Measurements from ENCODE around the gene APOBEC4. TPM values are rescaled to one million over a fixed set of nuclear protein-coding genes. Genes with fewer than 3 reads are reported as not detected.

APOBEC4 gene
- total and polyA plus RNA-seq, 9 of the 15 experiments (the other 6 are each of a cell fraction or from before 2014, with no cell fraction given): not detected

DNA sequence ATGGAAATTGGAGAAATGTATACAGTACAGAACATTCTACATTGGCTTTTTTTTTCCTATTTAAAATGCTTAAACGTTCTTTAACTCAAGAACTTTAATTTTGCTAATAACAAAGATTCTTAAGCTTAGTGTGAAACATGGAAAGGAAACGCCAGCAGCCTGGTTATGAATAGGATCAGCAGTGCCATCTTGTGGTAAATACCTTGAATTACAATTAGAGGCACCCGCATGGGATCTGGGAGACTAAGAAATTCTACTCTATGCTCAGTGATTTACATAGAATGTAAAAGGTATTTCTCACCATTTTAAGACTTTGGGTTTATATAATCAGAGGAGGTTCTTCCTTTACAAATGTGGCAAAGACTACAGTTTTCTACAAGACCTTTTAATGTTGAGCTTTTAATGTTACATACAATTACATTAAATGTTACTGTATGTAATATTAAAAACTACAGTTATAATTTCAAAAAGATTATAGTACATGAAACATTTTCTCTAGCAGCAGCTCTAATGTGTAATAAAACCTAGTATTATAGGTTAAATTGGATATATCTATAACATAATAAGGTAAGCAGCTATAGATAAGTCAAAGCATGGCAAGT lies 32.1 kb upstream of the APOBEC4 start (continued):
- TF ChIP-seq EGR1 (conservative IDR thresholded peaks at IDR 0.05): no peak
- no peak for TF ChIP-seq HDAC2 (IDR thresholded peaks at IDR 0.05)
- TF ChIP-seq, protein P1, sequence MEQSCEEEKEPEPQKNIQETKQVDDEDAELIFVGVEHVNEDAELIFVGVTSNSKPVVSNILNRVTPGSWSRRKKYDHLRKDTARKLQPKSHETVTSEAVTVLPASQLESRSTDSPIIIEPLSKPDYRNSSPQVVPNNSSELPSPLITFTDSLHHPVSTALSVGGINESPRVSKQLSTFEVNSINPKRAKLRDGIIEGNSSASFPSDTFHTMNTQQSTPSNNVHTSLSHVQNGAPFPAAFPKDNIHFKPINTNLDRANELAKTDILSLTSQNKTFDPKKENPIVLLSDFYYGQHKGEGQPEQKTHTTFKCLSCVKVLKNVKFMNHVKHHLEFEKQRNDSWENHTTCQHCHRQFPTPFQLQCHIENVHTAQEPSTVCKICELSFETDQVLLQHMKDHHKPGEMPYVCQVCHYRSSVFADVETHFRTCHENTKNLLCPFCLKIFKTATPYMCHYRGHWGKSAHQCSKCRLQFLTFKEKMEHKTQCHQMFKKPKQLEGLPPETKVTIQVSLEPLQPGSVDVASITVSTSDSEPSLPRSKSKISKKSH (CRISPR knock-in tag; IDR thresholded peaks at IDR 0.05): no peak
- TF ChIP-seq, protein P2, sequence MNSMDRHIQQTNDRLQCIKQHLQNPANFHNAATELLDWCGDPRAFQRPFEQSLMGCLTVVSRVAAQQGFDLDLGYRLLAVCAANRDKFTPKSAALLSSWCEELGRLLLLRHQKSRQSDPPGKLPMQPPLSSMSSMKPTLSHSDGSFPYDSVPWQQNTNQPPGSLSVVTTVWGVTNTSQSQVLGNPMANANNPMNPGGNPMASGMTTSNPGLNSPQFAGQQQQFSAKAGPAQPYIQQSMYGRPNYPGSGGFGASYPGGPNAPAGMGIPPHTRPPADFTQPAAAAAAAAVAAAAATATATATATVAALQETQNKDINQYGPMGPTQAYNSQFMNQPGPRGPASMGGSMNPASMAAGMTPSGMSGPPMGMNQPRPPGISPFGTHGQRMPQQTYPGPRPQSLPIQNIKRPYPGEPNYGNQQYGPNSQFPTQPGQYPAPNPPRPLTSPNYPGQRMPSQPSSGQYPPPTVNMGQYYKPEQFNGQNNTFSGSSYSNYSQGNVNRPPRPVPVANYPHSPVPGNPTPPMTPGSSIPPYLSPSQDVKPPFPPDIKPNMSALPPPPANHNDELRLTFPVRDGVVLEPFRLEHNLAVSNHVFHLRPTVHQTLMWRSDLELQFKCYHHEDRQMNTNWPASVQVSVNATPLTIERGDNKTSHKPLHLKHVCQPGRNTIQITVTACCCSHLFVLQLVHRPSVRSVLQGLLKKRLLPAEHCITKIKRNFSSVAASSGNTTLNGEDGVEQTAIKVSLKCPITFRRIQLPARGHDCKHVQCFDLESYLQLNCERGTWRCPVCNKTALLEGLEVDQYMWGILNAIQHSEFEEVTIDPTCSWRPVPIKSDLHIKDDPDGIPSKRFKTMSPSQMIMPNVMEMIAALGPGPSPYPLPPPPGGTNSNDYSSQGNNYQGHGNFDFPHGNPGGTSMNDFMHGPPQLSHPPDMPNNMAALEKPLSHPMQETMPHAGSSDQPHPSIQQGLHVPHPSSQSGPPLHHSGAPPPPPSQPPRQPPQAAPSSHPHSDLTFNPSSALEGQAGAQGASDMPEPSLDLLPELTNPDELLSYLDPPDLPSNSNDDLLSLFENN (IDR thresholded peaks at IDR 0.05; ENCODE audit: low read depth in 2 of 2, low read length in 2 of 2): no peak
- no peak for TF ChIP-seq MYBL2 (IDR thresholded peaks at IDR 0.05; ENCODE audit: low read depth)
- TF ChIP-seq MYBL2 (CRISPR knock-in tag; IDR thresholded peaks at IDR 0.05; ENCODE audit: borderline replicate concordance): no peak
- TF ChIP-seq, protein P3, sequence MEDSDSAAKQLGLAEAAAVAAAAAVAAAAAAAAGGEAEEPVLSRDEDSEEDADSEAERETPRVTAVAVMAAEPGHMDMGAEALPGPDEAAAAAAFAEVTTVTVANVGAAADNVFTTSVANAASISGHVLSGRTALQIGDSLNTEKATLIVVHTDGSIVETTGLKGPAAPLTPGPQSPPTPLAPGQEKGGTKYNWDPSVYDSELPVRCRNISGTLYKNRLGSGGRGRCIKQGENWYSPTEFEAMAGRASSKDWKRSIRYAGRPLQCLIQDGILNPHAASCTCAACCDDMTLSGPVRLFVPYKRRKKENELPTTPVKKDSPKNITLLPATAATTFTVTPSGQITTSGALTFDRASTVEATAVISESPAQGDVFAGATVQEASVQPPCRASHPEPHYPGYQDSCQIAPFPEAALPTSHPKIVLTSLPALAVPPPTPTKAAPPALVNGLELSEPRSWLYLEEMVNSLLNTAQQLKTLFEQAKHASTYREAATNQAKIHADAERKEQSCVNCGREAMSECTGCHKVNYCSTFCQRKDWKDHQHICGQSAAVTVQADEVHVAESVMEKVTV (CRISPR knock-in tag; IDR thresholded peaks at IDR 0.05): peak; percentile 77
- TF ChIP-seq, protein P4, sequence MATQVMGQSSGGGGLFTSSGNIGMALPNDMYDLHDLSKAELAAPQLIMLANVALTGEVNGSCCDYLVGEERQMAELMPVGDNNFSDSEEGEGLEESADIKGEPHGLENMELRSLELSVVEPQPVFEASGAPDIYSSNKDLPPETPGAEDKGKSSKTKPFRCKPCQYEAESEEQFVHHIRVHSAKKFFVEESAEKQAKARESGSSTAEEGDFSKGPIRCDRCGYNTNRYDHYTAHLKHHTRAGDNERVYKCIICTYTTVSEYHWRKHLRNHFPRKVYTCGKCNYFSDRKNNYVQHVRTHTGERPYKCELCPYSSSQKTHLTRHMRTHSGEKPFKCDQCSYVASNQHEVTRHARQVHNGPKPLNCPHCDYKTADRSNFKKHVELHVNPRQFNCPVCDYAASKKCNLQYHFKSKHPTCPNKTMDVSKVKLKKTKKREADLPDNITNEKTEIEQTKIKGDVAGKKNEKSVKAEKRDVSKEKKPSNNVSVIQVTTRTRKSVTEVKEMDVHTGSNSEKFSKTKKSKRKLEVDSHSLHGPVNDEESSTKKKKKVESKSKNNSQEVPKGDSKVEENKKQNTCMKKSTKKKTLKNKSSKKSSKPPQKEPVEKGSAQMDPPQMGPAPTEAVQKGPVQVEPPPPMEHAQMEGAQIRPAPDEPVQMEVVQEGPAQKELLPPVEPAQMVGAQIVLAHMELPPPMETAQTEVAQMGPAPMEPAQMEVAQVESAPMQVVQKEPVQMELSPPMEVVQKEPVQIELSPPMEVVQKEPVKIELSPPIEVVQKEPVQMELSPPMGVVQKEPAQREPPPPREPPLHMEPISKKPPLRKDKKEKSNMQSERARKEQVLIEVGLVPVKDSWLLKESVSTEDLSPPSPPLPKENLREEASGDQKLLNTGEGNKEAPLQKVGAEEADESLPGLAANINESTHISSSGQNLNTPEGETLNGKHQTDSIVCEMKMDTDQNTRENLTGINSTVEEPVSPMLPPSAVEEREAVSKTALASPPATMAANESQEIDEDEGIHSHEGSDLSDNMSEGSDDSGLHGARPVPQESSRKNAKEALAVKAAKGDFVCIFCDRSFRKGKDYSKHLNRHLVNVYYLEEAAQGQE (IDR thresholded peaks at IDR 0.05; ENCODE audit: borderline replicate concordance): peak; percentile 71
- TF ChIP-seq, protein P4 (CRISPR knock-in tag; IDR thresholded peaks at IDR 0.05; ENCODE audit: low read depth): no peak
- TF ChIP-seq POLR2G (IDR thresholded peaks at IDR 0.05; ENCODE audit: low read depth, low read length): no peak
